NOMO-1 treated with DMSO at 0.1 percent for 48 hours (cell line): ENCODE measurements around the gene SPATA6.

Experiments used
- DNase-seq: peaks from one replicate; lab custom pipeline; 2025; ENCODE audit not compliant: unreplicated experiment; lab: John Stamatoyannopoulos, UW

SPATA6 gene

GRCh38 chr1:48258106-48258505 lies 213.9 kb downstream of the SPATA6 start:
- DNase-seq, result no peak

DNA sequence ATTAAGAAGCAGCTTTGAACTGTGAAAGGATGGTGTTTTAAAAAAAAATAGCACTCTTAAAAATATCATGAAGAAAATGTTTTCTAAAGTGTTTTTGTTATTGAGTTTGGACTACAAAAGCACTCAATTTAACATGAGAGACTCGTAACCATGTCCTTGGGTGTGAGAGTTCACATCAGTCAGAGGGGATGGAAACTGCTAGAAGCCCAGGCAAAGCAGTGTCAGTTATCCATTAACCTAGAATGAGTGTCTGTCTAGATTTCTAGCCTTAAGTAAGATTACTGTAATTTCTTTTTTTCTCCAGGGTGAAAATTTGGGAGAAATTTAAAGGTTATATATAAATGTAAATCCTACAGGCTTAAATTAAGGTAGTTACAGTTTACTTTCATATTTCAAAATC lies 217.8 kb downstream of the SPATA6 start:
- no peak for DNase-seq

DNA sequence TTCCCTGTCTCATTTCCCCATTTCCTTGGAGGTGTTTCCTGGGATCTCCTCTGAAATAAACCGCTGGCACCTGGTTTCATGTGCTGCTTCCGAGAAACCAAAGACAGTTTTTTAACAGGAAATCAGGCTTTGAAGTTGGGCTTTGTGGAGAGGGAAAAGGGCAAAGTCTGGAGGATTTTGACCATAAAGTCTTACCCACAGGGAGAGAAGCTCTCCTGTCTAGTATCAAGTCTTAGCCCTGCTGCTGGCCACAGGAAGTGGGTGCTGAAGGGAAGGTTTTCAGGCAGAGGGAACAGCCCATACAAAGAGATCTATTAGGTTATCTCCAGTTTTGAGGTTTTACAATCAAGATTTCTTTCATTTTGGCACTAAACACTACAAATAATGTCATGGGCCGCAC lies 220.2 kb downstream of the SPATA6 start:
- no peak for DNase-seq

DNA sequence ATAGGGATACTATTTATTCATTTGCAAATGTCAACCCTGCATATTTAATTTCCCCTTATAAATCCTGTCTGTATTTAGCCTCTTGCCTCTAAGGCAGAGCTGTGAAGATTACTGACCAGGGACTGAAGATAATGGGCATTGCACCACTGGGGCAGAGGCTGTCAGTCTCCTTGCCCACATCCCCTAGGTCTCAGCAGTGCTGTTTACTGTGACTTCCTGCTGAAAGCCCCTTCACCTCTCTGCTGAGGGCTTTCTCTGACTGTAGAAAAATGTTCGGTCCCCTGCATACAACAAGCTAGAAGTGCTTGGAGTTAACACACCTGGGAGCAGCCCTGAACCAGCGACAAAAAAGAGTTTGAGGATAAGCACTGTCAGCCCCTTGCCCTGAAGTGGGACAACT lies 220.7 kb downstream of the SPATA6 start:
- no peak for DNase-seq

- no peak for DNase-seq
Measured at GRCh38 chr1:48250572-48250971, 221.4 kb downstream of the SPATA6 start.

GRCh38 chr1:48249868-48250267 lies 222.1 kb downstream of the SPATA6 start:
- DNase-seq, result no peak

DNA sequence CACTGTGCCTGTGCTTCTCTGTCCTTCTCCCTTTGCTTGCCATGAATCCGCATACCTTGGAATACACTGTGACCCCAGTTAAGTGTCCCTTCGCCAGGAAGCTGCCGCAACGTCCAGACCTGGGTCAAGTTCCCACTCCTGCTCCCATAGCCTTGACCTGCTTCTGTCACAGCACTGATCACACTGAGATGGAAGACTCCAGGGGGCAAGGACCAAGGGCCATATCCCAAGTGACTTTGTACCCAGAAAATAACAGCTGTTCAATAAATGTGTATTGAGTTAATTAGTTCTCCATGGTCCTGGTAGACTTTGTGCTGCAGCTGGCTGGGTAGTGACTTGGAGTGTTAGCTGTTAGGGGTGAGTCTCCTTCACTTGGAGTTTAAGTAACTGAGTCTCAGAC lies 223.6 kb downstream of the SPATA6 start:
- no peak for DNase-seq

GRCh38 chr1:48246727-48247126 lies 225.3 kb downstream of the SPATA6 start:
- DNase-seq, result no peak
